Measurements from ENCODE around the gene RNASE13.

DNA sequence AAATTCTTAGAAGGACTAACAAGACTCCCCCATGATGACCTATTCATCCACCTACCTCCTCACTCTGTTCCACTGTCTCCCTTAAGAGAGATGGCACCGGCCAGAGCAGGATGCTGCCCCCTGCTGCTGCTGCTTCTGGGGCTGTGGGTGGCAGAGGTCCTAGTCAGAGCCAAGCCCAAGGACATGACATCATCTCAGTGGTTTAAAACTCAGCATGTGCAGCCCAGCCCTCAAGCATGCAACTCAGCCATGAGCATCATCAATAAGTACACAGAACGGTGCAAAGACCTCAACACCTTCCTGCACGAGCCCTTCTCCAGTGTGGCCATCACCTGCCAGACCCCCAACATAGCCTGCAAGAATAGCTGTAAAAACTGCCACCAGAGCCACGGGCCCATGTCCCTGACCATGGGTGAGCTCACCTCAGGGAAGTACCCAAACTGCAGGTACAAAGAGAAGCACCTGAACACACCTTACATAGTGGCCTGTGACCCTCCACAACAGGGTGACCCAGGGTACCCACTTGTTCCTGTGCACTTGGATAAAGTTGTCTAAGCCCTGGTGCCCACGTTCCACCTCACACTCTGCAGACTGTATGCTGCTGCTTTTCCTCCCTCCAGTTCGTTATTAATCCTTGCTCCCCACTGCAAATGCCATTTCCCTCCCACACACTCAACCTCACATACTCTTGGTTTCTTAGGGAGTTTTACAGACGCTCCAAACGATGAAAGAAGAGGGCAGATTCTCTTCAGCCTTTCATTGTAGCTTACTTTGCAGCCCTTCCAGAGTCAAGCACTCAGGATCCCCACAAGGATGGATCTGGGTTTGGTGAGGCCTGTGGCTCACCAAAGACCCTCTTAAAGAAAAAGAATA is 23.4 kb upstream of the RNASE13 start, which contains the start of gene RNASE8:
- TF ChIP-seq, protein P1, sequence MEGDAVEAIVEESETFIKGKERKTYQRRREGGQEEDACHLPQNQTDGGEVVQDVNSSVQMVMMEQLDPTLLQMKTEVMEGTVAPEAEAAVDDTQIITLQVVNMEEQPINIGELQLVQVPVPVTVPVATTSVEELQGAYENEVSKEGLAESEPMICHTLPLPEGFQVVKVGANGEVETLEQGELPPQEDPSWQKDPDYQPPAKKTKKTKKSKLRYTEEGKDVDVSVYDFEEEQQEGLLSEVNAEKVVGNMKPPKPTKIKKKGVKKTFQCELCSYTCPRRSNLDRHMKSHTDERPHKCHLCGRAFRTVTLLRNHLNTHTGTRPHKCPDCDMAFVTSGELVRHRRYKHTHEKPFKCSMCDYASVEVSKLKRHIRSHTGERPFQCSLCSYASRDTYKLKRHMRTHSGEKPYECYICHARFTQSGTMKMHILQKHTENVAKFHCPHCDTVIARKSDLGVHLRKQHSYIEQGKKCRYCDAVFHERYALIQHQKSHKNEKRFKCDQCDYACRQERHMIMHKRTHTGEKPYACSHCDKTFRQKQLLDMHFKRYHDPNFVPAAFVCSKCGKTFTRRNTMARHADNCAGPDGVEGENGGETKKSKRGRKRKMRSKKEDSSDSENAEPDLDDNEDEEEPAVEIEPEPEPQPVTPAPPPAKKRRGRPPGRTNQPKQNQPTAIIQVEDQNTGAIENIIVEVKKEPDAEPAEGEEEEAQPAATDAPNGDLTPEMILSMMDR (IDR thresholded peaks at IDR 0.05; ENCODE audit: low read length): no peak
- no peak for TF ChIP-seq EZH2 (IDR thresholded peaks at IDR 0.05; ENCODE audit: borderline replicate concordance, low read length)

All from OCI-LY1 (cell line).